B cell (primary cell): ENCODE measurements around the gene CAMK4.

Source experiments
- CTCF ChIP-seq: fragments of 200-600 bp; IDR thresholded peaks from one replicate; pipeline ENCODE4 v1.8.0; 2022; ENCODE audit warnings: antibody characterized with exemption, mild to moderate bottlenecking
- EZH2 ChIP-seq: IDR thresholded peaks from 2 replicates; pipeline ENCODE4 v1.6.1; 2012; ENCODE audit warnings: borderline replicate concordance, low read depth, mild to moderate bottlenecking, moderate library complexity, low read length; ENCODE audit not compliant: insufficient read depth, poor library complexity, severe bottlenecking

- no peak for TF ChIP-seq CTCF
- TF ChIP-seq EZH2: no peak
These were observed 70.4 kb downstream of the CAMK4 start for GRCh38 chr5:111294551-111294950.
